IMR-90 (cell line): ENCODE data around the gene FLT3LG. TPM values are rescaled to one million over a fixed set of nuclear protein-coding genes. Genes with fewer than 3 reads are reported as not detected.

Experiments
- ATAC-seq: fragments of 200-7000 bp; cut with Tn5 transposase; 2 replicates; pipeline ENCODE4 v1.9.1; 2020; ENCODE audit warnings: low read depth, mild to moderate bottlenecking, moderate library complexity
- BruUV-seq: library from RNA; stranded (reverse); fragments of 400-500 nt; replicated peaks from 2 replicates; lab custom pipeline; 2021; lab: Mats Ljungman, UMichigan
- CTCF ChIA-PET: fragments of 300-600 bp; formaldehyde crosslinking; extraction: SDS; loops from one replicate; lab custom pipeline; 2021; ENCODE audit warnings: antibody characterized with exemption; lab: Yijun Ruan, JAX
- POLR2A ChIA-PET: fragments of 300-600 bp; sonication (Branson Sonifier 250); formaldehyde crosslinking; loops from one replicate; lab custom pipeline; 2022; ENCODE audit warnings: antibody characterized with exemption; ENCODE audit not compliant: unreplicated experiment; lab: Charles Lee
- DNase-seq: peaks from one replicate; pipeline ENCODE4 v3.0.0; 2013
- H2AFZ ChIP-seq: replicated peaks from 2 replicates; pipeline ENCODE3; 2013; ENCODE audit warnings: low read length, mild to moderate bottlenecking; ENCODE audit not compliant: poor library complexity
- H2AK5ac ChIP-seq: 2 replicates; pipeline ENCODE4 v1.6.1; 2013; ENCODE audit warnings: low read depth, low read length, inconsistent platforms
- H2AK9ac ChIP-seq: replicated peaks from 2 replicates; pipeline ENCODE3; 2013; ENCODE audit warnings: mild to moderate bottlenecking, low read depth, low read length, moderate library complexity; ENCODE audit not compliant: poor library complexity
- H2BK120ac ChIP-seq: 2 replicates; pipeline ENCODE4 v1.6.1; 2013; ENCODE audit warnings: low read depth, low read length, inconsistent platforms
- H2BK15ac ChIP-seq: 3 replicates; pipeline ENCODE4 v1.6.1; 2013; ENCODE audit warnings: low read depth, low read length, inconsistent platforms
- H2BK20ac ChIP-seq: 2 replicates; pipeline ENCODE4 v1.6.1; 2013; ENCODE audit warnings: low read depth, mild to moderate bottlenecking, inconsistent platforms, low read length, moderate library complexity
- H2BK5ac ChIP-seq: 2 replicates; pipeline ENCODE4 v1.6.1; 2013; ENCODE audit warnings: mild to moderate bottlenecking, low read depth, low read length, inconsistent platforms; ENCODE audit not compliant: poor library complexity, severe bottlenecking
- H3K14ac ChIP-seq: replicated peaks from 2 replicates; pipeline ENCODE4 v1.6.1; 2013; ENCODE audit warnings: low read depth, low read length, inconsistent platforms
- H3K18ac ChIP-seq: 2 replicates; pipeline ENCODE4 v1.6.1; 2013; ENCODE audit warnings: low read depth, low read length, control low read depth
- H3K23ac ChIP-seq: 2 replicates; pipeline ENCODE4 v1.6.1; 2013; ENCODE audit warnings: low read depth, low read length, inconsistent platforms
- H3K27ac ChIP-seq: 2 replicates; pipeline ENCODE4 v1.5.1; 2013; ENCODE audit warnings: mild to moderate bottlenecking, control low read depth, low read length; ENCODE audit not compliant: insufficient read depth
- H3K27me3 ChIP-seq: 2 replicates; pipeline ENCODE4 v1.6.1; 2013; ENCODE audit warnings: low read length; ENCODE audit not compliant: control insufficient read depth, insufficient read depth
- H3K36me3 ChIP-seq: 2 replicates; pipeline ENCODE4 v1.6.1; 2013; ENCODE audit warnings: low read length, mixed read lengths; ENCODE audit not compliant: control insufficient read depth, insufficient read depth
- H3K4ac ChIP-seq: 2 replicates; pipeline ENCODE4 v1.6.1; 2013; ENCODE audit warnings: low read depth, low read length, inconsistent platforms
- H3K4me1 ChIP-seq: 2 replicates; pipeline ENCODE4 v1.6.1; 2013; ENCODE audit warnings: low read length, mixed read lengths; ENCODE audit not compliant: control insufficient read depth, insufficient read depth
- H3K4me2 ChIP-seq: 2 replicates; pipeline ENCODE4 v1.6.1; 2013; ENCODE audit warnings: low read depth, mild to moderate bottlenecking, control low read depth, low read length, moderate library complexity
- H3K4me3 ChIP-seq: 2 replicates; pipeline ENCODE4 v1.5.1; 2013; ENCODE audit warnings: low read depth, mild to moderate bottlenecking, control low read depth, low read length, moderate library complexity; ENCODE audit not compliant: insufficient read depth
- H3K56ac ChIP-seq: 2 replicates; pipeline ENCODE4 v1.6.1; 2013; ENCODE audit warnings: low read length, inconsistent platforms; ENCODE audit not compliant: insufficient read depth; ENCODE audit errors: extremely low read depth
- H3K79me1 ChIP-seq, 2 experiments: 2 replicates each; pipeline ENCODE4 v1.6.1; 2013; ENCODE audit warnings: low read length in 2 of 2, inconsistent platforms in 1 of 2, low read depth in 1 of 2
- H3K9ac ChIP-seq: 2 replicates; pipeline ENCODE4 v1.6.1; 2013; ENCODE audit warnings: low read depth, low read length, control low read depth
- H3K9me1 ChIP-seq: 2 replicates; pipeline ENCODE4 v1.6.1; 2013; ENCODE audit warnings: low read length, inconsistent platforms; ENCODE audit not compliant: insufficient read depth
- H3K9me3 ChIP-seq: 2 replicates; pipeline ENCODE4 v1.6.1; 2013; ENCODE audit warnings: low read length; ENCODE audit not compliant: control insufficient read depth, insufficient read depth
- H4K20me1 ChIP-seq: 2 replicates; pipeline ENCODE4 v1.6.1; 2013; ENCODE audit warnings: low read length, inconsistent platforms; ENCODE audit not compliant: insufficient read depth
- H4K5ac ChIP-seq: 2 replicates; pipeline ENCODE4 v1.6.1; 2013; ENCODE audit warnings: mild to moderate bottlenecking, low read depth, low read length, control low read depth
- H4K8ac ChIP-seq, 2 experiments: 2 replicates each; pipeline ENCODE4 v1.6.1; 2013; ENCODE audit warnings: low read depth in 2 of 2, low read length in 2 of 2, control low read depth in 1 of 2, inconsistent platforms in 1 of 2
- H4K91ac ChIP-seq: 2 replicates; pipeline ENCODE4 v1.6.1; 2013; ENCODE audit warnings: low read depth, low read length, inconsistent platforms; ENCODE audit not compliant: insufficient read depth
- BHLHE40 ChIP-seq: fragments of 150-350 bp; IDR thresholded peaks from 2 replicates; pipeline ENCODE4 v1.6.1; 2016; ENCODE audit warnings: mild to moderate bottlenecking, low read depth, low read length
- CHD1 ChIP-seq: IDR thresholded peaks from 2 replicates; pipeline ENCODE4 v1.6.1; 2012; ENCODE audit warnings: low read depth, low read length, improper control_type of control experiment
- FOS ChIP-seq: fragments of 150-350 bp; IDR thresholded peaks from 2 replicates; pipeline ENCODE4 v1.6.1; 2016; ENCODE audit warnings: low read depth, low read length
- MAFK ChIP-seq: IDR thresholded peaks from 2 replicates; pipeline ENCODE4 v1.6.1; 2012; ENCODE audit warnings: low read depth, low read length, improper control_type of control experiment
- MAZ ChIP-seq: IDR thresholded peaks from 2 replicates; pipeline ENCODE4 v1.6.1; 2012; ENCODE audit warnings: low read depth, mild to moderate bottlenecking, low read length, improper control_type of control experiment, moderate library complexity, borderline replicate concordance
- MXI1 ChIP-seq: IDR thresholded peaks from 2 replicates; pipeline ENCODE4 v1.6.1; 2012; ENCODE audit warnings: low read depth, mild to moderate bottlenecking, low read length, moderate library complexity, borderline replicate concordance
- NFE2L2 ChIP-seq: fragments of 150-350 bp; IDR thresholded peaks from 2 replicates; pipeline ENCODE4 v1.6.1; 2016; ENCODE audit warnings: low read depth, mild to moderate bottlenecking, low read length
- POLR2A ChIP-seq: IDR thresholded peaks from 2 replicates; pipeline ENCODE4 v1.6.1; 2012; ENCODE audit warnings: mild to moderate bottlenecking, low read depth, low read length
- RAD21 ChIP-seq: IDR thresholded peaks from 2 replicates; pipeline ENCODE4 v1.6.1; 2012; ENCODE audit warnings: low read length, improper control_type of control experiment
- RCOR1 ChIP-seq: IDR thresholded peaks from 2 replicates; pipeline ENCODE4 v1.6.1; 2012; ENCODE audit warnings: mild to moderate bottlenecking, low read length, improper control_type of control experiment; ENCODE audit not compliant: insufficient replicate concordance
- RFX5 ChIP-seq: IDR thresholded peaks from 2 replicates; pipeline ENCODE4 v1.8.0; 2012; ENCODE audit warnings: low read depth, mild to moderate bottlenecking, low read length, moderate library complexity
- SMC3 ChIP-seq: fragments of 150-350 bp; IDR thresholded peaks from 2 replicates; pipeline ENCODE4 v1.6.1; 2016; ENCODE audit warnings: low read depth, mild to moderate bottlenecking, antibody characterized with exemption, low read length, moderate library complexity
- USF2 ChIP-seq: fragments of 150-350 bp; IDR thresholded peaks from 2 replicates; pipeline ENCODE4 v1.6.1; 2017; ENCODE audit warnings: mild to moderate bottlenecking, antibody characterized with exemption, low read length, low read depth
- WGBS, 2 experiments: methylation state at CpG; one replicate each; pipeline versions ENCODE4 v1.1.5 to v1.1.7; 2013; ENCODE audit warnings: missing lambda C conversion rate in 2 of 2; ENCODE audit not compliant: insufficient read length in 1 of 2; ENCODE audit errors: extremely low coverage in 2 of 2; 5-methylcytosine and 5-hydroxymethylcytosine counted together
- dilution Hi-C: fragments of 300-500 bp; cut with HindIII; formaldehyde crosslinking; loops from one replicate; pipeline ENCODE4 v1.14.3; 2018; ENCODE audit warnings: low sequenced_read_pairs; ENCODE audit not compliant: unreplicated experiment
- in situ Hi-C: fragments of 300-500 bp; cut with MboI; formaldehyde crosslinking; loops from 3 replicates; pipeline ENCODE4 v1.14.3; 2019; ENCODE audit warnings: low sequenced_read_pairs, inconsistent platforms, mixed read lengths
- intact Hi-C: fragments of 100-400 bp; cut with micrococcal nuclease; formaldehyde crosslinking; loops from 2 replicates; pipeline ENCODE4 v1.10.0; 2022
- polyA plus RNA-seq, 3 experiments: library from polyadenylated mRNA; depleted of rRNA; stranded (reverse); fragments of >200 nt; gene quantifications; 2 replicates each; pipeline ENCODE4 v1.2.3, GENCODE V29; 2012; ENCODE audit warnings: low replicate concordance in 1 of 3
- total RNA-seq: library from RNA; depleted of rRNA; stranded (reverse); fragments of >200 nt; gene quantifications from 2 replicates; pipeline ENCODE4 v1.2.3, GENCODE V29; 2012
- TF ChIP-seq, protein P1 (sequence below): conservative IDR thresholded peaks from 2 replicates; pipeline ENCODE4 v1.5.1; 2012; ENCODE audit warnings: mild to moderate bottlenecking, low read depth, low read length, improper control_type of control experiment

Gene FLT3LG
- total and polyA plus RNA-seq, 2 of the 4 experiments (the other 2 are of a cell fraction): 0.90 to 8.3 TPM

- no peak for TF ChIP-seq MAFK
- no peak for TF ChIP-seq POLR2A
- TF ChIP-seq USF2: no peak
- no peak for TF ChIP-seq FOS
These were observed at the start of gene FLT3LG (continued) for GRCh38 chr19:49473868-49474541.

DNA sequence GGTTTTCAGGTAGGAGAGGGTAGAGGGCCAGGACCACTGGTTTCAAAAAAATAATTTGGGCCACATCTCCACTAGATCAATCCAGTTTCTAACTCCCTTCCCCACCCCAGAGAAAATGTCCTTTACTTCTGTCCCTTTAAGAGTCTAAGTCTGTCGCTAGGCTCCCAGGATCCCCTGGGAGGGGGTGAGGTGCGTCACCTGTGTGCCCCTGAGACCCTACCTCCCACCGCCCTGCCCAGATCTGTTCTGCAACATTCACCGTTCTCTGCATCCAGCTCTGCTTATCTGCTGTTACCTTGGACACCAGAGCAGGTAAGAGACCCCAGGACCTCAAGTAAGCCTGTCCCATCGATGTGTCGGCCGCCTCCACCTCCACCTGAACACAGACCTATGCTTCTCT is 48.8 kb upstream of the FLT3LG start, which contains the start of gene GFY:
Gene GFY (plus strand): TSS at position 211 of the 400 bp plus-strand sequence. CDS start 1,043 bp downstream, outside the sequence.
- intact Hi-C loops (no loop called here), in situ Hi-C loops (no loop called here), dilution Hi-C loops (no loop called here)
- Histone ChIP-seq H3K9ac (no peak within 1 kb of the TSS), H4K20me1 (no peaks in the 10 kb centered on the region), H2AK5ac (no peak within 1 kb of the TSS), H3K27me3 (peaks cover 93% of the 10 kb centered on the region), H2BK120ac (no peak within 1 kb of the TSS), H3K18ac (no peak within 1 kb of the TSS), H4K5ac (no peak within 1 kb of the TSS), H3K27ac (no peak within 1 kb of the TSS), H2BK5ac (no peak within 1 kb of the TSS), H3K4me2 (no peak within 1 kb of the TSS), H3K14ac (no peak within 1 kb of the TSS), H3K4me1 (peaks cover 2% of the 10 kb centered on the region; the same call in 1 of the 2 replicates), H3K56ac (no peak within 1 kb of the TSS), H3K36me3 (no peaks in the 10 kb centered on the region), H2BK20ac (no peak within 1 kb of the TSS), H3K79me1 (no peaks in the 10 kb centered on the region), H2BK15ac (no peak within 1 kb of the TSS), H2AK9ac (no peak within 1 kb of the TSS), H2AFZ (no peak within 1 kb of the TSS), H4K91ac (no peak within 1 kb of the TSS), H3K23ac (no peak within 1 kb of the TSS), H3K4ac (no peak within 1 kb of the TSS), H3K9me3 (peaks cover 2% of the 10 kb centered on the region; the same call in 1 of the 2 replicates), H3K9me1 (no peaks in the 10 kb centered on the region), H3K4me3 (no peak within 1 kb of the TSS), H4K8ac (no peak within 1 kb of the TSS)
- WGBS, 2 experiments: 43% methylated on average over 3 of the region's 7 CpGs; no CpG with 5 or more reads in 1 of the 2 experiments
- POLR2A ChIA-PET: no interaction called here
- DNase-seq (no peak), ATAC-seq (no peak)
- no TSS peak for BruUV-seq
- TF ChIP-seq NFE2L2 (no peak), RFX5 (no peak), RAD21 (no peak), MAFK (no peak), MXI1 (no peak), MAZ (no peak), BHLHE40 (no peak), SMC3 (no peak), CHD1 (no peak), RCOR1 (no peak)
- TF ChIP-seq, protein P1, sequence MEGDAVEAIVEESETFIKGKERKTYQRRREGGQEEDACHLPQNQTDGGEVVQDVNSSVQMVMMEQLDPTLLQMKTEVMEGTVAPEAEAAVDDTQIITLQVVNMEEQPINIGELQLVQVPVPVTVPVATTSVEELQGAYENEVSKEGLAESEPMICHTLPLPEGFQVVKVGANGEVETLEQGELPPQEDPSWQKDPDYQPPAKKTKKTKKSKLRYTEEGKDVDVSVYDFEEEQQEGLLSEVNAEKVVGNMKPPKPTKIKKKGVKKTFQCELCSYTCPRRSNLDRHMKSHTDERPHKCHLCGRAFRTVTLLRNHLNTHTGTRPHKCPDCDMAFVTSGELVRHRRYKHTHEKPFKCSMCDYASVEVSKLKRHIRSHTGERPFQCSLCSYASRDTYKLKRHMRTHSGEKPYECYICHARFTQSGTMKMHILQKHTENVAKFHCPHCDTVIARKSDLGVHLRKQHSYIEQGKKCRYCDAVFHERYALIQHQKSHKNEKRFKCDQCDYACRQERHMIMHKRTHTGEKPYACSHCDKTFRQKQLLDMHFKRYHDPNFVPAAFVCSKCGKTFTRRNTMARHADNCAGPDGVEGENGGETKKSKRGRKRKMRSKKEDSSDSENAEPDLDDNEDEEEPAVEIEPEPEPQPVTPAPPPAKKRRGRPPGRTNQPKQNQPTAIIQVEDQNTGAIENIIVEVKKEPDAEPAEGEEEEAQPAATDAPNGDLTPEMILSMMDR: no peak
- CTCF ChIA-PET: no interaction called here
